Epidermal melanocyte (primary cell): Measurements from ENCODE around the gene STK17A.

ENCODE experiments used
- DNase-seq: peaks from one replicate; pipeline ENCODE4 v3.0.0; 2011; ENCODE audit warnings: low spot score; ENCODE audit not compliant: insufficient read length

STK17A gene

GRCh38 chr7:43582503-43583423 is at the start of gene STK17A:
Gene STK17A, plus strand, starts transcription at chr7:43583108. Its CDS starts 136 bp downstream, at chr7:43583244.
- DNase-seq: peak; percentile 67

- DNase-seq: no peak
These were observed 49.0 kb upstream of the STK17A start for GRCh38 chr7:43533801-43534479.

- DNase-seq: no peak
These were observed 47.9 kb upstream of the STK17A start for GRCh38 chr7:43535031-43535451.

GRCh38 chr7:43535810-43536585 is 46.9 kb upstream of the STK17A start:
- DNase-seq: peak; percentile 52

- no peak for DNase-seq
These were observed 46.1 kb upstream of the STK17A start for GRCh38 chr7:43536773-43537172.

GRCh38 chr7:43537765-43538403 is 45.0 kb upstream of the STK17A start:
- no peak for DNase-seq

GRCh38 chr7:43538404-43538771 is 44.5 kb upstream of the STK17A start:
- no peak for DNase-seq

GRCh38 chr7:43540471-43540870 is 42.4 kb upstream of the STK17A start:
- no peak for DNase-seq

- no peak for DNase-seq
These were observed 40.2 kb upstream of the STK17A start for GRCh38 chr7:43542716-43543115.

GRCh38 chr7:43546231-43546630 is 36.7 kb upstream of the STK17A start:
- DNase-seq: no peak

GRCh38 chr7:43550427-43550826 is 32.5 kb upstream of the STK17A start:
- DNase-seq: no peak

GRCh38 chr7:43552122-43552521 is 30.8 kb upstream of the STK17A start:
- no peak for DNase-seq

- DNase-seq: no peak
These were observed 28.9 kb upstream of the STK17A start for GRCh38 chr7:43553999-43554398.

- DNase-seq: no peak
These were observed 28.5 kb upstream of the STK17A start for GRCh38 chr7:43554423-43554822.

- DNase-seq: no peak
These were observed 24.9 kb upstream of the STK17A start for GRCh38 chr7:43557831-43558495.

- DNase-seq: no peak
These were observed 23.6 kb upstream of the STK17A start for GRCh38 chr7:43559171-43559945.

- no peak for DNase-seq
These were observed 23.0 kb upstream of the STK17A start for GRCh38 chr7:43559946-43560335.

GRCh38 chr7:43560742-43561330 is 22.1 kb upstream of the STK17A start:
- no peak for DNase-seq

GRCh38 chr7:43562383-43562782 is 20.5 kb upstream of the STK17A start:
- DNase-seq: no peak

GRCh38 chr7:43565786-43566185 is 17.1 kb upstream of the STK17A start:
- no peak for DNase-seq
